ENCODE results near the gene NOX5.

The NOX5 gene

DNA sequence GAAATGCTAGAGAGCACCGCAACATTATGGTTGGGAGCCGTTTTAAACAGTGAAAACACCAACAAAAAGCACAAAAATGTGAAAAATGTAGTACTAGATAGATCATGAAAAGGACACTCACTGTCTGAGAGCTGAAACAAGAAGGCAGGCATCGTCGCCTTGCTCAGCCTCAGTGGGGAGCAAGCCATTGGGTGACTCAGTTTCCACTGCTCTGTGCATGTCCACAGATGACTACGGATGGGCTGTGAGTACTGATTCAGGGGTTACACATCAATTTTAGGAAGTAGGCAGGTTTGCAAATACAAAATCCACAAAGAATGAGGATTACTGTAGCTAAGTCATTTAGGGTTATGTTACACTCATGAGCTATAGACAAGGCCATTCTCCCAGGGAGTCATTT is 10.8 kb downstream of the NOX5 start:
- TF ChIP-seq, protein P1, sequence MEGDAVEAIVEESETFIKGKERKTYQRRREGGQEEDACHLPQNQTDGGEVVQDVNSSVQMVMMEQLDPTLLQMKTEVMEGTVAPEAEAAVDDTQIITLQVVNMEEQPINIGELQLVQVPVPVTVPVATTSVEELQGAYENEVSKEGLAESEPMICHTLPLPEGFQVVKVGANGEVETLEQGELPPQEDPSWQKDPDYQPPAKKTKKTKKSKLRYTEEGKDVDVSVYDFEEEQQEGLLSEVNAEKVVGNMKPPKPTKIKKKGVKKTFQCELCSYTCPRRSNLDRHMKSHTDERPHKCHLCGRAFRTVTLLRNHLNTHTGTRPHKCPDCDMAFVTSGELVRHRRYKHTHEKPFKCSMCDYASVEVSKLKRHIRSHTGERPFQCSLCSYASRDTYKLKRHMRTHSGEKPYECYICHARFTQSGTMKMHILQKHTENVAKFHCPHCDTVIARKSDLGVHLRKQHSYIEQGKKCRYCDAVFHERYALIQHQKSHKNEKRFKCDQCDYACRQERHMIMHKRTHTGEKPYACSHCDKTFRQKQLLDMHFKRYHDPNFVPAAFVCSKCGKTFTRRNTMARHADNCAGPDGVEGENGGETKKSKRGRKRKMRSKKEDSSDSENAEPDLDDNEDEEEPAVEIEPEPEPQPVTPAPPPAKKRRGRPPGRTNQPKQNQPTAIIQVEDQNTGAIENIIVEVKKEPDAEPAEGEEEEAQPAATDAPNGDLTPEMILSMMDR (IDR thresholded peaks at IDR 0.05; ENCODE audit: extremely low read depth, missing control alignments): no peak
- DNase-seq (ENCODE audit: low spot score): no peak

DNA sequence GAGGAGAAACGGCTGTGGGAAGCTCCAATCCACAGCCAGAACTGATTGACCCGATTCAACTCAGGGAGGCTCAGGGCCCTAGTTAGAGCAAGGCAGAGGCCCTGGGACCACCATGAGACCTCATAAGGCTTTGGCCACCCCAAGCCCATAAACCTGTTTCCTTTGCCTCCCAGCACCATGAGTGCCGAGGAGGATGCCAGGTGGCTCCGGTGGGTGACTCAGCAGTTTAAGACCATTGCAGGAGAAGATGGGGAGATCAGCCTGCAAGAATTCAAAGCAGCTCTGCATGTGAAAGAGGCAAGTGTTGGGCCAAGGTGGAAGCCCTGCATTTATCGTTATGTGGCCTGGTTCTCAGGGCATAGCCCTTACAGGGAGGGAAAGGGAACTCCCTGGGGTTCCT is 11.9 kb downstream of the NOX5 start:
- TF ChIP-seq, protein P1 (IDR thresholded peaks at IDR 0.05; ENCODE audit: extremely low read depth, missing control alignments): no peak
- DNase-seq (ENCODE audit: low spot score): no peak

DNA sequence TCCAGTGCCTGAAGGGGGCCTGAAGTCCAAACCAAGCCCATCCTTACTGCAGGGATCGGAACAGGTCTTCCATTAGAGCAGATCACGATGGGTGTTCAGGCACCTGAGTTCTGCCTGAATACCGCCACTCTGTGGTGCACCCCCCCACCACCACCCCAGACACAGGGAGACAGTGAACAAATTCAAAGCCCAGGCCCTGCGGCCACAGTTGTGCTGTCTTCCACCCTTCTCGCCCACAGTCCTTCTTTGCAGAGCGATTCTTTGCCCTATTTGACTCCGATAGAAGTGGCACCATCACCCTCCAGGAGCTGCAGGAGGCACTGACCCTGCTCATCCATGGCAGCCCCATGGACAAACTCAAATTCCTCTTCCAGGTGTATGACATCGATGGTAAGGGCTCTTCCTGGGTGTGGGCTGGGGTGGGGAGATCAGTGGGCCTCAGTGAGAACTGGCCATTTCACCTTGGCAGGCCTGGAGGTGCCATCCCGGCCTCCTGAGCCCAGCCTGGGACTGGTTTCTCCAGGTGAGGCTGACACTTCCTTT is 13.6 kb downstream of the NOX5 start:
- TF ChIP-seq, protein P1 (IDR thresholded peaks at IDR 0.05; ENCODE audit: extremely low read depth, missing control alignments): no peak
- DNase-seq (ENCODE audit: low spot score): no peak

DNA sequence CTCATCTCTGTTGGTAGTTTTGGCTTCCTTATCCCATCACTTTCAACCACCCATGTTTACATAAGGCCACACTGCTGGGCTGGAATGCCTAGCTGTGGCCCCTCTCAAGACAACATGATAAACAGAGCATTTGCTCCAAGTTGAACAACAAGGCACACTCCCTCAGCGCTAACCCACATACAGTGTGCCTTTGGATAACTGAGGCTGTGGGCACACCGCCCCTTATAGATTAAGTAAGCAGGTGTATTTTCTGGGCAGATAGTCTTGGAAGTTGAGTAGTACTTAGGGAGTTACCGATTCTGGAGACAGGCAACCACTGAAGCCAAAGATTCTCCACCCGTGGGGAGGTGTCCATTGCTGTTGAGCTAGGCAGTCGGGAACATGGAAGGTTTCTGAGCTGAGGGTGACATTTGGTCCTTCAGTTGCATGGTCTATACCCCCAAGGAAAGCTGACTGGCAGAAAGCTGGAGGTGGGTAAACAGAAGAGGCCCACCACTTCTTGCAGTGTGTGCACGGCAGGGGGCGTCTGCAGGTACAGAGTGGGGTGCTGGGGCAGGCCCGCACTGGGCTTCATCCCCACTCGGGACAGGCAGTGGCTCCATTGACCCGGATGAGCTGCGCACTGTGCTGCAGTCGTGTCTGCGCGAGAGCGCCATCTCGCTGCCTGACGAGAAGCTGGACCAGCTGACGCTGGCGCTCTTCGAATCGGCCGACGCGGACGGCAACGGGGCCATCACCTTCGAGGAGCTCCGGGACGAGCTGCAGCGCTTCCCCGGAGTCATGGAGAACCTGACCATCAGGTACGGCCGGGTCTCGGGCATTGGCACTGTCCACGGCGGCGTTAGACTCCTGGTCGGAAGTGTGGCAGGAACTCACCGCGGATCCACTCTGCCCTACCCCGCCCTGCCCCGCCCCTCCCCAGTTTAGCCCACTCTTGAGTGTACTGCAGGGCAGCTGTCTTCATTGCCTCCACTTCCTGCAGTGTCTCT is 16.8 kb downstream of the NOX5 start:
- TF ChIP-seq, protein P1 (IDR thresholded peaks at IDR 0.05; ENCODE audit: extremely low read depth, missing control alignments): peak; percentile 40
- DNase-seq (ENCODE audit: low spot score): peak; percentile 52

DNA sequence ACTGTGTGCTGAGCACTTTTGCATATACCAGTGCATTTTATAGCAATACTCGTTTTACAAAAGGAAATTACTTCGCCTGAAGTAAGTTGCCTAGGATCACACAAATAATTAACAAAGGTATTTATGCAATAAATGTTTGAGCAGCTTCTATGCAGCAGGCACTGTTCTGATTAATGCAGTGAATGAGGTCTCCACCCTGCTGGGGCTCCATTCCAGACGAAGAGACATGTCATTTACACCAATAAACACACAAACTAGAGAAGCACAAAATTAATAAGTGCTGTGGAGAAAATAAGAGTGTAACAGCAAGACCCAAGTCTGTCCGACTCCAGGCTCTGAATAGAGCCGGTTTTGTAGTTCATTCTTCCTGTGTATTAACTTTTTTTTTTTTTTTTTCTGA is 17.5 kb downstream of the NOX5 start:
- TF ChIP-seq, protein P1 (IDR thresholded peaks at IDR 0.05; ENCODE audit: extremely low read depth, missing control alignments): no peak
- DNase-seq (ENCODE audit: low spot score): no peak

- TF ChIP-seq, protein P1 (IDR thresholded peaks at IDR 0.05; ENCODE audit: extremely low read depth, missing control alignments): no peak
- no peak for DNase-seq (ENCODE audit: low spot score)
Observed at GRCh38 chr15:69032703-69033373, 18.3 kb downstream of the NOX5 start.

DNA sequence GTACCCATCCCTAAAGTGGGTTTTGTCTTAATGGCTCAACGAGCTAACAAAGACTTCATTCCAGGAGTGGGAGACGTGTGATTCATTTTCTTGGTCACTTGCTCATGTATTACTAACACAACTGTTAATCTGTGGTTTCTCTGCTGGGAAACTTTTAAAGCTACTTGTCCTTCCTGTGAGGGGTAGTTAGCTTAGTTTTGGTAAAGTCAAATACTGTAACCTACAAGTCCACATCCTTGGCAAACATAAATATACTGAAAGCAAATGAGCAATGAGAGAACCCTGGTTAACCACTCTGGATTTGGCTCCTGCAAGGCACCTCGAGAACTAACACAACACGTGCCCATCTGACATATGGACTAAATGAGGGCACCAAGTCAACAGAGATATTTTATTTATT is 19.9 kb downstream of the NOX5 start:
- DNase-seq (ENCODE audit: low spot score): no peak
- TF ChIP-seq, protein P1 (IDR thresholded peaks at IDR 0.05; ENCODE audit: extremely low read depth, missing control alignments): no peak
